Measurements from ENCODE around the gene PRR29.

Gene PRR29

GRCh38 chr17:63995626-63996025 is 2.5 kb upstream of the PRR29 start:
- in situ Hi-C loops (cut with HindIII; ENCODE audit: low pct_unique_long_range_greater_than_20kb, low sequenced_read_pairs): no loop called here
- TF ChIP-seq JUND (IDR thresholded peaks at IDR 0.05; ENCODE audit: low read depth): no peak
- no peak for DNase-seq (ENCODE audit: low read depth in 1 of 2, low spot score in 1 of 2)

GRCh38 chr17:63996430-63997182 is 1.5 kb upstream of the PRR29 start:
- in situ Hi-C loops (cut with HindIII; ENCODE audit: low pct_unique_long_range_greater_than_20kb, low sequenced_read_pairs): no loop called here

GRCh38 chr17:63997341-63998048 is 656 bp upstream of the PRR29 start:
- no peak for TF ChIP-seq JUND (IDR thresholded peaks at IDR 0.05; ENCODE audit: low read depth)
- DNase-seq (ENCODE audit: low read depth in 1 of 2, low spot score in 1 of 2): peak; percentile 64 to 77
- in situ Hi-C loops (cut with HindIII; ENCODE audit: low pct_unique_long_range_greater_than_20kb, low sequenced_read_pairs): no loop called here

More at GRCh38 chr17:63996430-63997182, 1.5 kb upstream of the PRR29 start:
- no peak for DNase-seq (ENCODE audit: low read depth in 1 of 2, low spot score in 1 of 2)
- TF ChIP-seq JUND (IDR thresholded peaks at IDR 0.05; ENCODE audit: low read depth): no peak

GRCh38 chr17:63998721-63999679 is 849 bp downstream of the PRR29 start:
- TF ChIP-seq JUND (IDR thresholded peaks at IDR 0.05; ENCODE audit: low read depth): no peak
- in situ Hi-C loops (cut with HindIII; ENCODE audit: low pct_unique_long_range_greater_than_20kb, low sequenced_read_pairs): no loop called here
- DNase-seq (ENCODE audit: low read depth in 1 of 2, low spot score in 1 of 2): no peak

- in situ Hi-C loops (cut with HindIII; ENCODE audit: low pct_unique_long_range_greater_than_20kb, low sequenced_read_pairs): no loop called here
- TF ChIP-seq JUND (IDR thresholded peaks at IDR 0.05; ENCODE audit: low read depth): no peak
Observed at GRCh38 chr17:63999680-64000531, 1.8 kb downstream of the PRR29 start.

GRCh38 chr17:64001091-64001579 is 3.0 kb downstream of the PRR29 start:
- TF ChIP-seq JUND (IDR thresholded peaks at IDR 0.05; ENCODE audit: low read depth): no peak
- in situ Hi-C loops (cut with HindIII; ENCODE audit: low pct_unique_long_range_greater_than_20kb, low sequenced_read_pairs): no loop called here
- DNase-seq (ENCODE audit: low read depth in 1 of 2, low spot score in 1 of 2): no peak

More at GRCh38 chr17:63999680-64000531, 1.8 kb downstream of the PRR29 start:
- DNase-seq (ENCODE audit: low read depth in 1 of 2, low spot score in 1 of 2): no peak

- in situ Hi-C loops (cut with HindIII; ENCODE audit: low pct_unique_long_range_greater_than_20kb, low sequenced_read_pairs): no loop called here
- no peak for DNase-seq (ENCODE audit: low read depth in 1 of 2, low spot score in 1 of 2)
- no peak for TF ChIP-seq JUND (IDR thresholded peaks at IDR 0.05; ENCODE audit: low read depth)
Observed at GRCh38 chr17:64001763-64002529, 3.8 kb downstream of the PRR29 start.

GRCh38 chr17:64002658-64003525 is 4.7 kb downstream of the PRR29 start:
- DNase-seq (ENCODE audit: low read depth in 1 of 2, low spot score in 1 of 2): no peak
- in situ Hi-C loops (cut with HindIII; ENCODE audit: low pct_unique_long_range_greater_than_20kb, low sequenced_read_pairs): no loop called here
- no peak for TF ChIP-seq JUND (IDR thresholded peaks at IDR 0.05; ENCODE audit: low read depth)

GRCh38 chr17:64003526-64004121 is 5.5 kb downstream of the PRR29 start:
- no peak for DNase-seq (ENCODE audit: low read depth in 1 of 2, low spot score in 1 of 2)
- TF ChIP-seq JUND (IDR thresholded peaks at IDR 0.05; ENCODE audit: low read depth): no peak
- in situ Hi-C loops (cut with HindIII; ENCODE audit: low pct_unique_long_range_greater_than_20kb, low sequenced_read_pairs): no loop called here

Measured in T47D (cell line).